ENCODE measurements around the gene MRPL2.

Gene MRPL2

GRCh38 chr6:43006251-43006650, 53.0 kb downstream of the MRPL2 start:
- H3K9me3 ChIP-seq (ENCODE audit: control insufficient read depth, insufficient read depth, low read depth, low read length) = no peaks in the 10 kb centered on the region
- TF ChIP-seq SCRT2 (tag by site-specific recombination; IDR thresholded peaks at IDR 0.05) (peak; percentile 85), REPIN1 (tag by site-specific recombination; IDR thresholded peaks at IDR 0.05; ENCODE audit: low read depth) (no peak), ZNF302 (tag by site-specific recombination; IDR thresholded peaks at IDR 0.05; ENCODE audit: low read depth) (no peak), PRDM1 (tag by site-specific recombination; IDR thresholded peaks at IDR 0.05) (no peak), ZNF544 (tag by site-specific recombination; IDR thresholded peaks at IDR 0.05) (no peak)
- POLR2A ChIA-PET = interaction anchor here (1.5 to 1.7 kb wide), 3 partner anchors 10 to 22 kb away, joined by 3 to 11 read pairs (median 10); partner anchors contain the start of gene PPP2R5D
- H3K36me3 ChIP-seq (ENCODE audit: control insufficient read depth in 2 of 2, insufficient read depth in 1 of 2, low read length in 2 of 2) = peaks cover 46 to 58% of the 10 kb centered on the region in 2 experiments
- H3K4me1 ChIP-seq (ENCODE audit: control insufficient read depth, insufficient read depth, low read length) = no peaks in the 10 kb centered on the region
- CTCF ChIA-PET = interaction anchor here (0.6 to 0.8 kb wide), 3 partner anchors 94 to 502 kb away, joined by 3 to 5 read pairs (median 4); no protein-coding TSS in a partner anchor
- no peak overlapping the region for H3K4me3 ChIP-seq (ENCODE audit: low read depth, low read length)
- H3K27ac ChIP-seq (ENCODE audit: extremely low read depth, low read depth, low read length) = no peak overlapping the region

DNA sequence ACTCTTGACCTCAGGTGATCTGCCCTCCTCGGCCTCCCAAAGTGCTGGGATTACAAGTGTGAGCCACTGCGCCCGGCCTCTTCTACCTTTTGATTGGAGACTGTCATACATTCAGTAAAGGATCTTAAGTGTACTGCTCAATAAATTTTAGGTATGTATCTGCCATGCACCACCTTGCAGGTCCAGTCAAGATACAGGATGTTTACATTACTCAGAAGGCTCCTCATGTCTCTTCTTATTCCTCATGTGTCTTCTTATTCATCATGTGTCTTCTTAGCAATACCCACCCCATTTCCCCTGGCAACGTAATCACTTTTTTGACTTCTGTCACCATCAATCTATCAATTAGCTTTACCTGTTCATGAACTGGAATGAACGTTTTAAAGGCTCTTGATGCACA, 53.4 kb downstream of the MRPL2 start:
- H3K4me3 ChIP-seq (ENCODE audit: low read depth, low read length) = no peak overlapping the region
- H3K9me3 ChIP-seq (ENCODE audit: control insufficient read depth, insufficient read depth, low read depth, low read length) = no peaks in the 10 kb centered on the region
- ChIA-PET POLR2A (interaction anchor here (0.6 to 4.6 kb wide), 4 partner anchors 8 to 55 kb away, joined by 3 to 38 read pairs (median 8); partner anchors contain the start of genes KLHDC3, MEA1 and PPP2R5D), CTCF (interaction anchor here (0.6 to 1.7 kb wide), 6 partner anchors 7 to 502 kb away, joined by 3 to 11 read pairs (median 4); partner anchors contain the start of gene RRP36)
- H3K36me3 ChIP-seq (ENCODE audit: control insufficient read depth in 2 of 2, insufficient read depth in 1 of 2, low read length in 2 of 2) = peaks cover 44 to 56% of the 10 kb centered on the region in 2 experiments
- no peak overlapping the region for H3K27ac ChIP-seq (ENCODE audit: extremely low read depth, low read depth, low read length)
- TF ChIP-seq ZNF19 (tag by site-specific recombination; IDR thresholded peaks at IDR 0.05; ENCODE audit: low read depth) (no peak), ZBTB17 (tag by site-specific recombination; IDR thresholded peaks at IDR 0.05) (no peak)
- no peaks in the 10 kb centered on the region for H3K4me1 ChIP-seq (ENCODE audit: control insufficient read depth, insufficient read depth, low read length)

Measured in HEK293 (cell line).